PC-3 (cell line): ENCODE results near the gene ERFE. TPM values are rescaled to one million over a fixed set of nuclear protein-coding genes. Genes with fewer than 3 reads are reported as not detected.

Source experiments
- ATAC-seq: fragments of 200-7000 bp; cut with Tn5 transposase; 2 replicates; pipeline ENCODE4 v1.9.1; 2020; ENCODE audit warnings: mild to moderate bottlenecking, moderate library complexity
- BruUV-seq: library from RNA; stranded (reverse); fragments of 400-500 nt; replicated peaks from 2 replicates; lab custom pipeline; 2021; lab: Mats Ljungman, UMichigan
- CTCF ChIA-PET: fragments of 300-600 bp; sonication (Branson Sonifier 250); formaldehyde crosslinking; loops from one replicate; lab custom pipeline; 2022; ENCODE audit warnings: antibody characterized with exemption; lab: Charles Lee
- POLR2A ChIA-PET: fragments of 300-600 bp; sonication (Branson Sonifier 250); formaldehyde crosslinking; loops from one replicate; lab custom pipeline; 2022; ENCODE audit warnings: antibody characterized with exemption; ENCODE audit not compliant: unreplicated experiment; lab: Charles Lee
- DNase-seq: peaks from one replicate; pipeline ENCODE4 v3.0.0-alpha.2; 2015
- H2AFZ ChIP-seq: fragments of 300-600 bp; sonication (generic); 2 replicates; pipeline ENCODE4 v1.6.0; 2016; ENCODE audit warnings: antibody characterized with exemption, low read length
- H3F3A ChIP-seq: fragments of 300-600 bp; sonication (generic); one replicate; pipeline ENCODE4 v1.6.0; 2017; ENCODE audit warnings: antibody characterized with exemption, low read length, control low read depth, mild to moderate bottlenecking; ENCODE audit not compliant: unreplicated experiment
- H3K27ac ChIP-seq: fragments of 300-600 bp; sonication (generic); 2 replicates; pipeline ENCODE4 v1.5.1; 2016; ENCODE audit warnings: mild to moderate bottlenecking, low read length
- H3K27me3 ChIP-seq: fragments of 300-600 bp; sonication (generic); 2 replicates; pipeline ENCODE4 v1.6.1; 2016; ENCODE audit warnings: low read length, mixed read lengths
- H3K36me3 ChIP-seq: fragments of 300-600 bp; sonication (generic); 2 replicates; pipeline ENCODE4 v1.6.1; 2016; ENCODE audit warnings: low read depth, mixed run types, low read length, mixed read lengths
- H3K4me1 ChIP-seq: fragments of 300-600 bp; sonication (generic); 2 replicates; pipeline ENCODE4 v1.5.1; 2016; ENCODE audit warnings: low read length; ENCODE audit not compliant: insufficient read depth
- H3K4me2 ChIP-seq: fragments of 300-600 bp; sonication (generic); 2 replicates; pipeline ENCODE4 v1.6.0; 2016; ENCODE audit warnings: low read length
- H3K4me3 ChIP-seq: fragments of 300-600 bp; sonication (generic); 2 replicates; pipeline ENCODE4 v1.5.1; 2016; ENCODE audit warnings: mild to moderate bottlenecking, low read length, mixed read lengths
- H3K79me2 ChIP-seq: fragments of 300-600 bp; sonication (generic); 2 replicates; pipeline ENCODE4 v1.6.1; 2017; ENCODE audit warnings: low read length, mixed read lengths
- H3K9ac ChIP-seq: fragments of 300-600 bp; sonication (generic); 2 replicates; pipeline ENCODE4 v1.6.0; 2016; ENCODE audit warnings: mild to moderate bottlenecking, low read length
- H3K9me2 ChIP-seq: fragments of 300-600 bp; sonication (generic); replicated peaks from 2 replicates; pipeline ENCODE4 v1.6.1; 2016; ENCODE audit warnings: mixed run types, low read length, mixed read lengths
- H3K9me3 ChIP-seq: fragments of 300-600 bp; sonication (generic); 2 replicates; pipeline ENCODE4 v1.6.1; 2016; ENCODE audit warnings: low read length, mixed read lengths
- H4K20me1 ChIP-seq: fragments of 300-600 bp; sonication (generic); 2 replicates; pipeline ENCODE4 v1.6.1; 2016; ENCODE audit warnings: low read length, mixed read lengths
- EZH2 ChIP-seq: fragments of 300-600 bp; sonication (generic); IDR thresholded peaks from one replicate; pipeline ENCODE4 v1.6.1; 2017; ENCODE audit warnings: antibody characterized with exemption, mild to moderate bottlenecking, low read length; ENCODE audit not compliant: unreplicated experiment
- EZH2phosphoT487 ChIP-seq: fragments of 300-600 bp; sonication (generic); IDR thresholded peaks from 2 replicates; pipeline ENCODE4 v1.6.1; 2018; ENCODE audit warnings: mild to moderate bottlenecking, antibody characterized with exemption, low read length, borderline replicate concordance
- intact Hi-C: fragments of 100-400 bp; cut with micrococcal nuclease; formaldehyde crosslinking; loops from 2 replicates; pipeline ENCODE4 v1.9.0; 2023
- total RNA-seq: library from RNA; depleted of rRNA; stranded (reverse); fragments of >200 nt; gene quantifications from 2 replicates; pipeline ENCODE4 v1.2.3, GENCODE V29; 2014
- TF ChIP-seq, protein P1 (sequence below): fragments of 300-600 bp; sonication (generic); conservative IDR thresholded peaks from 2 replicates; pipeline ENCODE4 v1.5.1; 2017; ENCODE audit warnings: antibody characterized with exemption, low read depth, mild to moderate bottlenecking, low read length

Gene ERFE
- total RNA-seq, 1 experiment from 2014 or later, result 7.4 TPM

DNA sequence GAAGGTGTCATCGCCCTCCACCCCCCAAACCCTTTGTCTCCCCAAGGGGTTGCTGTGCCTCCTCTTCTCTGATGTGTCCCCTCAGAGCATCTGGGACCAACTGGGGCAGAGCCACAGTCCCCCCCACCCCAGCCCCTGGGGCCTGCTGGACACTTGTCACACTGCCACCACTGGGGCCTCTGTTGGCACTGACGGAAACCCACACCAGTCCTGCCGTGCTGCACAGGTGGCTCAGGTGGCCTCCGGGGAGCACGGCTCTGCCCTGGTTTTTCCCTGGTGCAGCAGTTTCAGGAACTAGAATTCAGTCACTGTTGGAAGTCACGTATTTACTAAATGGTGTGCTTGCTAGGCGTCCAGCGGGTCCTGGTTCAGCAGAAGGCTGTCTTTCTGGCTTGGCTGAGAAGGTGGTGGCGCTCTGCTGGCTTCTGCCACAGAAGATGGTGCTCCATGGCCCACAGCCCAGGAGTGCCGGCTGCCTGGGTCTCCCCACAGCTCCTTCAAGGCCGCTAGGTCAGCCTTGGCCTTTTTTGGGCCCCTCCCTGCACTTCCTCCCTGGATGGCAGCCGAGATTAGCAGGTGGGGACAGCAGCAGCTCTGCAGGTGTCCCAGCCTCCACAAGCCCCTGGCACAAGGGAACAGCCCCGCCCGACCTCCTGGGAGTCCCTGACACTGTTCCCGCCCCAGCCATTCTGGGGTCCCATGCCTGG, 38.9 kb upstream of the ERFE start:
- no TSS peak for BruUV-seq
- H3K4me3 ChIP-seq, result no peak overlapping the region
- H3K9ac ChIP-seq, result no peak overlapping the region
- POLR2A ChIA-PET, result no interaction called here
- no peak for ATAC-seq
- intact Hi-C loops, result no loop called here
- no peak overlapping the region for H3K4me2 ChIP-seq
- TF ChIP-seq, protein P1, sequence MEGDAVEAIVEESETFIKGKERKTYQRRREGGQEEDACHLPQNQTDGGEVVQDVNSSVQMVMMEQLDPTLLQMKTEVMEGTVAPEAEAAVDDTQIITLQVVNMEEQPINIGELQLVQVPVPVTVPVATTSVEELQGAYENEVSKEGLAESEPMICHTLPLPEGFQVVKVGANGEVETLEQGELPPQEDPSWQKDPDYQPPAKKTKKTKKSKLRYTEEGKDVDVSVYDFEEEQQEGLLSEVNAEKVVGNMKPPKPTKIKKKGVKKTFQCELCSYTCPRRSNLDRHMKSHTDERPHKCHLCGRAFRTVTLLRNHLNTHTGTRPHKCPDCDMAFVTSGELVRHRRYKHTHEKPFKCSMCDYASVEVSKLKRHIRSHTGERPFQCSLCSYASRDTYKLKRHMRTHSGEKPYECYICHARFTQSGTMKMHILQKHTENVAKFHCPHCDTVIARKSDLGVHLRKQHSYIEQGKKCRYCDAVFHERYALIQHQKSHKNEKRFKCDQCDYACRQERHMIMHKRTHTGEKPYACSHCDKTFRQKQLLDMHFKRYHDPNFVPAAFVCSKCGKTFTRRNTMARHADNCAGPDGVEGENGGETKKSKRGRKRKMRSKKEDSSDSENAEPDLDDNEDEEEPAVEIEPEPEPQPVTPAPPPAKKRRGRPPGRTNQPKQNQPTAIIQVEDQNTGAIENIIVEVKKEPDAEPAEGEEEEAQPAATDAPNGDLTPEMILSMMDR, result no peak
- TF ChIP-seq EZH2, result no peak
- no peak for TF ChIP-seq EZH2phosphoT487
- no peaks in the 10 kb centered on the region for H3K27me3 ChIP-seq
- H3K79me2 ChIP-seq, result no peaks in the 10 kb centered on the region
- DNase-seq, result no peak
- CTCF ChIA-PET, result no interaction called here
- no peaks in the 10 kb centered on the region; the same call in 1 of the 2 replicates for H3K4me1 ChIP-seq
- no peak overlapping the region for H3K27ac ChIP-seq
- no peaks in the 10 kb centered on the region for H3F3A ChIP-seq
- no peaks in the 10 kb centered on the region for H3K9me2 ChIP-seq
- H3K9me3 ChIP-seq, result no peaks in the 10 kb centered on the region
- no peak overlapping the region for H2AFZ ChIP-seq
- no peaks in the 10 kb centered on the region for H4K20me1 ChIP-seq
- H3K36me3 ChIP-seq, result no peaks in the 10 kb centered on the region

DNA sequence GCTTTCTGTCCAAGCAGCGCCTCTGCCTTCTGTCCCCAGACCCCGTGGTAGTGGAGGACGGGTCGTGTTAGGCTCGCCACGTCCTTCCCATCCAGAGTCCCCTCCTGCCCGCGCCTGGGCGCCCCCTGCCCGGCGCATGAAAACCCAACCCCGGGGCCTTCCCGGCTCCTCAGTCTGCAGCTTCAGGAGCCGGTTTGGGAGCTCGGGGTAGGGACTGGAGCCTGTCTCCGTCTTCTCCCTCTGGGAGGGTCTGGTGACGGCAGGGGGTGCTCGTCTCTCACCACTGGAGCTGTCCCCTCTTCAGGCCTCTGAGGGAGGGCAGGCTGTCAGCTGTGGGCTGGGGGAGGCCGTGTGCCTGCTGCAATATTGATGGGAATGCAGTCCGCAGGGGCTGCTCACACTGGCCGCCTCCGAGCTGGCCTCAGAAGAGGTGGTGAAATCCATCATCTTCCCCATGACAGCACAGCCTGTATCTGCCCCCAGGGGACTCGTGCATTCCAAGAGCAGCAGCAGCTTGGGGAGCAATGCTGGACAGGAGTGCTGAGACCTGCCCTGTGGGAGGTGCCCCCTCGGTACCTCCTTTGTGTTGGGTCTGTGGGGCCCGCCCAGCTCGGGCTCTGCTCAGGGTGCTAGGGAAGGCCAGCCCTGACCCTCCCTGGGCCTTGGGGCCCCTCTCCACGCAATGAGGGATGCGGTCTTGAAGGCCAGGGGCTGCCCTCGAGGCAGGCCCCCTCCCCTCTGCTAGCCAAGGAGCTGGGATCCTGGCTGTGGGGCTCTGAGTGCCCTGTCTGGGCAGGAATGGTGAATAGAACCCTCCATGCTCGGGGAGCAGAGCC, 38.1 kb upstream of the ERFE start:
- Histone ChIP-seq H4K20me1 (no peaks in the 10 kb centered on the region), H3F3A (no peaks in the 10 kb centered on the region), H3K4me1 (no peaks in the 10 kb centered on the region; the same call in 1 of the 2 replicates), H3K9ac (no peak overlapping the region), H3K9me2 (no peaks in the 10 kb centered on the region), H3K4me3 (no peak overlapping the region), H2AFZ (no peak overlapping the region), H3K27ac (no peak overlapping the region), H3K4me2 (no peak overlapping the region), H3K79me2 (no peaks in the 10 kb centered on the region), H3K9me3 (no peaks in the 10 kb centered on the region), H3K27me3 (no peaks in the 10 kb centered on the region), H3K36me3 (no peaks in the 10 kb centered on the region)
- BruUV-seq, result no TSS peak
- DNase-seq (no peak), ATAC-seq (no peak)
- ChIA-PET CTCF (no interaction called here), POLR2A (no interaction called here)
- TF ChIP-seq, protein P1, result no peak
- TF ChIP-seq EZH2phosphoT487 (no peak), EZH2 (no peak)
- intact Hi-C loops, result no loop called here
